Activated T-cell treated with anti-CD3 and anti-CD28 coated beads, Interleukin-2, amount 50 U/mL, for 72 hours (primary cell): Measurements from ENCODE around the gene LIMK2. TPM values are rescaled to one million over a fixed set of nuclear protein-coding genes. Genes with fewer than 3 reads are reported as not detected.
"Not testable (repeated sequence)": the region's sequence is repeated elsewhere in the genome, so short reads cannot be mapped to it uniquely, and the experiment has no call there.

Experiments used
- ATAC-seq, 2 donors: fragments of 150-1000 bp; cut with Tn5 transposase; replicated peaks in 1 of 2; 2 replicates each; pipeline ENCODE4 v1.10.0; 2021; ENCODE audit warnings: moderate library complexity in 2 of 2, mild to moderate bottlenecking in 1 of 2
- DNase-seq, 2 donors: peaks; one replicate each; pipeline ENCODE4 v3.0.0; 2021 to 2022; ENCODE audit warnings: mixed read lengths in 1 of 2
- H3K27ac Mint-ChIP-seq: one replicate; pipeline ENCODE4 v1.8.0; 2022; ENCODE audit warnings: mild to moderate bottlenecking, moderate library complexity, mixed read lengths
- H3K27me3 Mint-ChIP-seq: one replicate; pipeline ENCODE4 v1.8.0; 2022; ENCODE audit warnings: low read depth, mixed read lengths
- H3K36me3 Mint-ChIP-seq, 2 donors: one replicate each; pipeline ENCODE4 v1.8.0; 2022; ENCODE audit warnings: mixed read lengths in 2 of 2, mild to moderate bottlenecking in 1 of 2; ENCODE audit not compliant: insufficient read depth in 2 of 2
- H3K4me1 Mint-ChIP-seq: one replicate; pipeline ENCODE4 v1.8.0; 2022; ENCODE audit warnings: low read depth, mixed read lengths
- H3K4me3 Mint-ChIP-seq, 2 donors: one replicate each; pipeline ENCODE4 v1.8.0; 2022; ENCODE audit warnings: mild to moderate bottlenecking in 2 of 2, mixed read lengths in 2 of 2, moderate library complexity in 2 of 2
- H3K9me3 Mint-ChIP-seq, 2 donors: one replicate each; pipeline ENCODE4 v1.8.0; 2022; ENCODE audit warnings: mixed read lengths in 2 of 2
- total RNA-seq, 2 donors: library from RNA; stranded (reverse); gene quantifications; one replicate each; pipeline ENCODE4 v1.2.3, GENCODE V29; 2022

LIMK2 gene
- total RNA-seq, 2 donors from 2014 or later = 36.2 to 37.0 TPM

DNA sequence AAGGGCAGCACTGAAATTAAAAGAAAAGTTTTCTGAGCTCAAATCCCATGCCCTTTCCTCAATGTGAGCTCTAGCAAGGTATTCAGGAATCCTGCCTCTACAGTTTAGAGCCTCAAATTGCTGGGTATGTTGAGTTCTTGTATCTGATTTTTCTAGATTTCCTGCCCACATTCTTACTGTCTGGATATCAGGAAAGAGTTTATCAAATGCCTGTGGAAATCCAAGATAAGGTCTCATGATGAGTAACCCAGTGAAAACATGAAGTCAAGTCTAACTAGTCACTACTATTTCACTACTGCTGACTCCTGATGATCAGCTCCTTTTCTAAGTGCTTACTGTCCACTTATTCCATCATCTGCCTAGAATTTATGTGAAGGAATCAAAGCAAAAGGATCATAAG is 29.8 kb downstream of the LIMK2 start:
- DNase-seq (no peak), ATAC-seq (no peak)
- Mint-ChIP-seq H3K4me3 (no peak overlapping the region), H3K27ac (peak overlapping the region; percentile 72), H3K36me3 (peaks cover 0 to 5% of the 10 kb centered on the region in 2 donors), H3K27me3 (no peaks in the 10 kb centered on the region), H3K4me1 (peaks cover 6% of the 10 kb centered on the region), H3K9me3 (no peaks in the 10 kb centered on the region)

DNA sequence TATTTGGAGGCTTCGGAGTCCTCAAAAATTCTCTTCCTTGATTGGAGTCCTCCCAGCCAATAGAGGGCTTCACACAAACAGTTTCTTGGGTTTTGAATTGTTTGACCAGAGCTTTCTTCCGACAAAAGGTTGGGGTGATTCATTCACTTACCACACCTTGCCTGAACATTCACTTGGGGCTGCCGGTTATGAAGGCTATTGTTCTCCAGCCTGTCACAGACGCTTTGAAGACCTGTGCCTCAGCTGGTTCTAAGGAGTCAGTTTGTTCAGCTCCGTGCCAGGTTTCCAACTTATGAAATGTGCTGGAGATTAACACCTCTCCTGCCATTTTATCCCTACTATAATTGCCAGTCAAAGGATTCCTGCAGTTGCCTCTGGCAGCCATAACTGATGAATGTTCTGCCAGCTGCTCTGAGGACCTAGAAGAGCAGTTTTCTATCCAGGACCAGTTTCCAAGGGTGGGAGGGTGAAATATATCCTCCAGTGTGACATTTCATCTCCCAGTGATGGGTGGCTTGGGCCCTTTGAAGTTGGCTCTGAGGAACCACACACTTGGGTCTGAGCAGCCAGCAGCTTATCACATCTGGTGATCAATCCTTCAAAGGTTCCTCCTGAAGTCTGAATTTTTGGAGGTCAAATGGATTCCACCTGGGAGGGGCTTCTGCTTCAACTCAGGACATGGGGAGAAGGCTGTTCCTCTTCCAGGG is 31.4 kb downstream of the LIMK2 start:
- ATAC-seq (no peak), DNase-seq (no peak)
- H3K27ac Mint-ChIP-seq = no peak overlapping the region
- peaks cover 12% of the 10 kb centered on the region for H3K4me1 Mint-ChIP-seq
- H3K27me3 Mint-ChIP-seq = no peaks in the 10 kb centered on the region
- no peak overlapping the region for H3K4me3 Mint-ChIP-seq
- H3K36me3 Mint-ChIP-seq = peaks cover 0 to 5% of the 10 kb centered on the region in 2 donors
- no peaks in the 10 kb centered on the region for H3K9me3 Mint-ChIP-seq

DNA sequence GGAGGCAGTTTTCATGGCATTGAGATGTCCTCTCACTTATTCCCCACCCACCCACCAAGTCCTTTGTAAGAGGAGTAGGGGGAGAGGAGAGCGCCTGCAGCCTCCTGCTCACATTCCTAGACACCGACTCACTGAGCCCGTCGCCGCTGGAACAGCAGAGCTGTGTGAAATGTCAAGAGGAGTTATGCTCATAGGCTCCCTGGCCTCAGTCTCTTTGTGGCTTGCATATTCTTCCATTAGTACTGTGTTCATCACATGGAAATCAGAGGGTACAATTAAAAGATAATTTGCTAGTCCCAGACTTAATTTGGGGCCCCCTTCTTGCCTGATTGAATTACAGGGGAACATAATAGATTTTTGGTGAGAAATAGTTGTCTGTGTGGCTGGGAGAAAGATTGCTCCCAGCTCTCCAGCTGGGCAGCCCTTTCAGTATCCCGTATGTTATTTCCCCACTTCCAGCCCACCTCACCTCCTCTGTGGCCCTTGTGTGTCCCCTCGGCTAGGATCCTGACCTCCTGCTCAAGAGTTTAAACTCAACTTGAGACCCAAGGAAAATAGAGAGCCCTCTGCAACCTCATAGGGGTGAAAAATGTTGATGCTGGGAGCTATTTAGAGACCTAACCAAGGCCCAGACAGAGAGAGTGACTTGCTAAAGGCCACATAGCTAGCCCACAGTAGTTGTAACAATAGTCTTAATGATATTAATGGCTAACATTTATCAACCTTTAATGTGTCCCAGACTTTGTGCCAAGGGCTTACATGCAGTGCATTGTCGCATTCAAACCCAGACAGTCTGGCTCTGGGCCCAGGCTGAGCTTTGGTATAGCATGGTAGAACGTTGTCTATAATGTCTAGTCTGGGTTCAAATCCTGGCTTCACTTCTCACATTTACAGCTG is 32.2 kb downstream of the LIMK2 start:
- Mint-ChIP-seq H3K27me3 (no peaks in the 10 kb centered on the region), H3K4me1 (peaks cover 12% of the 10 kb centered on the region), H3K27ac (no peak overlapping the region), H3K4me3 (no peak overlapping the region), H3K9me3 (no peaks in the 10 kb centered on the region), H3K36me3 (peaks cover 0 to 5% of the 10 kb centered on the region in 2 donors)
- ATAC-seq (no peak), DNase-seq (no peak)

DNA sequence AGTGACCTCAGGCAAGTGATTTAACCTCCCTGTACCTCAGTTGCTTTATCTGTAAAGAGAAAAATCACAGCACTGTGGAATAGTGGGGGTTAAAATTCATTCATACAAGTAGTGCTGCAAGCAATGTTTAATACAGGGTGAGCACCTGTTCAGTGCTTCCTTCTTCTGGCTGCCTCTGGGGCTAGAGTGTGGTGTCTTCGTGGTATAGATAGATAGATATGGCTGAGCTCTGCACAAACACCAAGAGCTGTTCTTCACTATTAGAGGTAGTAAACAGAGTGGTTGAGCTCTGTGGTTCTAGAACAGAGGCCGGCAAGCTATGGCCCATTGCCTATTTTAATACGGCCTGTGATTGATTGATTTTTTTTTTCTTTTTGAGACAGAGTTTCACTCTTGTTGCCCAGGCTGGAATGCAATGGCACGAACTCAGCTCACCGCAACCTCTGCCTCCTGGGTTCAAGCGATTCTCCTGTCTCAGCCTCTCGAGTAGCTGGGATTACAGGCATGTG is 32.9 kb downstream of the LIMK2 start:
- Mint-ChIP-seq H3K27ac (no peak overlapping the region), H3K36me3 (peaks cover 0 to 5% of the 10 kb centered on the region in 2 donors), H3K4me1 (peaks cover 12% of the 10 kb centered on the region), H3K4me3 (no peak overlapping the region), H3K27me3 (no peaks in the 10 kb centered on the region), H3K9me3 (no peaks in the 10 kb centered on the region)
- DNase-seq = no peak
- ATAC-seq = no peak

DNA sequence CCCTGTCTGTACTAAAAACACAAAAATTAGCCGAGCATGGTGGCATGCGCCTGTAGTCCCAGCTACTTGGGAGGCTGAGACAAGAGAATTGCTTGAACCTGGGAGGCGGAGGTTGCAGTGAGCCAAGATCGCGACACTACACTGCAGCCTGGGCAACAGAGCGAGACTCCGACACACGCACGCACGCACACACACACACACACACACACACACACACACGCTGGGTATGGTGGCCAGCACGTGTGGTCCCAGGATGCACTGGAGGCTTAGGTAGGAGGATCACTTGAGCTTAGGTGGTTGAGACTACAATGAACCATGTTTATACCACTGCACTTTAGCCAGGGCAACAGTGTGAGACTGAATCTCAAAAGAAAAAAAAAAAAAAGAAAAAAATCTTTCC is 33.9 kb downstream of the LIMK2 start:
- not testable (repeated sequence) for H3K4me1 Mint-ChIP-seq, H3K36me3 Mint-ChIP-seq, DNase-seq, H3K9me3 Mint-ChIP-seq, H3K27ac Mint-ChIP-seq, H3K27me3 Mint-ChIP-seq, H3K4me3 Mint-ChIP-seq, ATAC-seq

DNA sequence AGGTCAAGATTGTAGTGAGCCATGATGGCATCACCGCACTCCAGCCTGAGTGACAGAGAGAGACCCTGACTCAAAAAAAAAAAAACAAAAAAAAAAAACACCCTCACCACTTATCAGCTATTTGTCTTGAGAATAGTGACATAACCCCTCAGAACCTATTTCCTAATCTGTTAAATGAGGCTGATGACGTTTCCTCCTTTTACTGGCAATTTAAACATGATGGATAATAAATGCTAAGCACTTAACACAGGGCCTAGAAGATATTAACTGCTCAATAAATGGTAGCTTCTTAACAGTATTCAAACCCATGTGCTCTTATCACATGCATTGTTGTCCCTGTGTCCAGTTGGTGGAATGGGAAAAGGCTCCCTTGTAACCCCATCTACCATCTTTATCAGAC is 34.6 kb downstream of the LIMK2 start:
- Mint-ChIP-seq H3K27ac (peak overlapping the region; percentile 1), H3K4me1 (peaks cover 6% of the 10 kb centered on the region), H3K36me3 (peaks cover 0 to 5% of the 10 kb centered on the region in 2 donors), H3K9me3 (no peaks in the 10 kb centered on the region), H3K4me3 (no peak overlapping the region), H3K27me3 (no peaks in the 10 kb centered on the region)
- ATAC-seq (no peak), DNase-seq (no peak)

DNA sequence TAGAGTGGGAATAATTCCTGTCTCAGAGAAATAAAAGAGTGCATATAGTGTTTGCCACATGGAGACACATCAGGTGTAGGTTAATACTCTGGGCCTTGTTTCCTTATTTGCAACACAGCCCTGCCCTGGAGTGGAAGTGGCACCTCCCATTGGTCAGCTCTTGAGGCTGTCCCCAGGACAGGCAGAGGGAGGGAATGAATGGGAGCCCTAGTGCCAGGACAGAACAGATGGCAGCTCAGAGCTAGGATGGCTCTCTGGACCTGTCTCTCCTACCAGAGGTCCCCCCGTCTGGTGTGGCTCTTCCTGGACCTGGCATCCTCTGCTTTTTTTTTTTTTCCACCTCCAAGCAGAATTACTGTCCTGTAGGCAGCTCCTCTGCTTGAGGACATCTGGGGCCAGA is 35.6 kb downstream of the LIMK2 start:
- Mint-ChIP-seq H3K27ac (peak overlapping the region; percentile 27), H3K27me3 (no peaks in the 10 kb centered on the region)
- ATAC-seq = no peak

DNA sequence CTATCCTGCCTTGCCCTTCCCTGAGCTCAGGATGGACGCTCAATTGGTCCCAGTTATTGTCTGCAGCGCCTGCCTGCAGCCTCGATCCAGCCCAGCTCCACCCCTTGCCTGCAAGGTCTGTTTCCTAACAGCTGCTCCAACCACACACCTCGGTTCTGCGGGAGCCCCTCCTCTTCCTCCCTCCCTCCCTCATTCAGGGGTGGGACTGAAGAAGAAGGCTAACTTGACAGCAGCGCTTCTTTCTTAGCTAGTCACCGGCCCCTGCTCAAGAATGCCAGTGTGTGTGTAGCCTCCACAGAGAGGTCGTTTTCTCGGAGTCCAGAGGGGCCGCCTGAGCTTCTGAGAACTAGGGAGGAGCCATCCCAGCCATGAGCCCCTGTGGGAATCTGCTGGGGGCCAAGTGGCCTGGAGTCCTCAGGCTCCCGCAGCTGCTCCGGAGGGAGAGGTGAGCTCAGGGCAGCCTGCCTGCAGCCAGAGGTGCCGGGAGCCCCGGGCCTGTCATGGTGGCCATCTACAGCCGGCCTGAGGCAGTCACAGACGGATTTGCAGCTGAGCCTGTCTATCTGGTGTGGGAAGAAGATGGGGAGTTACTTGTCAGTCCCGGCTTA is 36.1 kb downstream of the LIMK2 start:
- Mint-ChIP-seq H3K4me3 (peak overlapping the region; percentile 41 to 45), H3K27ac (peak overlapping the region; percentile 27), H3K4me1 (peaks cover 6% of the 10 kb centered on the region), H3K9me3 (no peaks in the 10 kb centered on the region), H3K36me3 (no peaks in the 10 kb centered on the region), H3K27me3 (no peaks in the 10 kb centered on the region)
- DNase-seq (peak; percentile 44 to 46), ATAC-seq (peak; percentile 91 to 93)

More for the DNA sequence above, 35.6 kb downstream of the LIMK2 start:
- Mint-ChIP-seq H3K4me3 (peak overlapping the region; percentile 41 to 45), H3K9me3 (no peaks in the 10 kb centered on the region), H3K4me1 (peaks cover 6% of the 10 kb centered on the region), H3K36me3 (no peaks in the 10 kb centered on the region)
- DNase-seq = no peak

DNA sequence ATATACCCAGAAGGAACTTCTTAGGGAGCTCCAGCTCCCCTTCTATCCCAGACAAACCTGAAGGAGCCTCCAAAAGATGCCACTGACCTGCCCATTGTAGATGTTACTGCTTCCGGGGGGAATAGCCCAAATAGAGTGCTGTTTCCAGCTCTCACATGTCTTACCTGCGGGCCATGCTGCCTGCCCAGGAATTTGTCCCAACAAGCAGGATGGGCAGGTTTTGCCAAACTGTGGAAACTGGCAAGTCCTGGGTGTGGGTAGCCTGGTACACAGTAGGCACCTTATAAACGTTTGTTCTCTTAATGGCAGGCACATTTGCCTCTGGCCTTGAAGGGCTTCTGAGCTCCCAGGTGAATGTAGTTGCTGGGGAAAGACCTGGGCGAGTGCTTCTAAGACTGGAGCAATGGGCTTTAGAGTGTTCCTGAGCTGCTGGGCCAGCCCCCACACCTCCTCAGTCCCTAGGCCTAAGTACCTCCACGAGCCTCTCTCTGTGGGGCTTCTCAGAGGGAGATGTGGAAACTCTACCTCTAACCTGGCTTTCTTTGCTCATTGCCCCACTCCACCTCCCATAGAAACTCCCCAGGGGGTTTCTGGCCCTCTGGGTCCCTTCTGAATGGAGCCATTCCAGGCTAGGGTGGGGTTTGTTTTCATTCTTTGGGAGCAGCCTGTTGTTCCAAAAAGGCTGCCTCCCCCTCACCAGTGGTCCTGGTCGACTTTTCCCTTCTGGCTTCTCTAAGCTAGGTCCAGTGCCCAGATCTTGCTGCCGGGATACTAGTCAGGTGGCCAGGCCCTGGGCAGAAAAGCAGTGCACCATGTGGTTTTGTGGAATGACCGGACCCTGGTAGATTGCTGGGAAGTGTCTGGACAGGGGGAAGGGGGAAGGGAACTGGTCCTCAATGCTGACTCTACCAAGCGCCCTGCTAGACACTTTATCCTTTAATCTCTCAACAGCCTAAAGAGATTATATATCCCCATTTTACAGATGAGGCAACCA is 37.2 kb downstream of the LIMK2 start:
- DNase-seq (no peak), ATAC-seq (no peak)
- H3K9me3 Mint-ChIP-seq = no peaks in the 10 kb centered on the region
- H3K4me3 Mint-ChIP-seq = no peak overlapping the region
- no peaks in the 10 kb centered on the region for H3K27me3 Mint-ChIP-seq
- no peaks in the 10 kb centered on the region for H3K36me3 Mint-ChIP-seq
- no peak overlapping the region for H3K27ac Mint-ChIP-seq
- peaks cover 6% of the 10 kb centered on the region for H3K4me1 Mint-ChIP-seq

DNA sequence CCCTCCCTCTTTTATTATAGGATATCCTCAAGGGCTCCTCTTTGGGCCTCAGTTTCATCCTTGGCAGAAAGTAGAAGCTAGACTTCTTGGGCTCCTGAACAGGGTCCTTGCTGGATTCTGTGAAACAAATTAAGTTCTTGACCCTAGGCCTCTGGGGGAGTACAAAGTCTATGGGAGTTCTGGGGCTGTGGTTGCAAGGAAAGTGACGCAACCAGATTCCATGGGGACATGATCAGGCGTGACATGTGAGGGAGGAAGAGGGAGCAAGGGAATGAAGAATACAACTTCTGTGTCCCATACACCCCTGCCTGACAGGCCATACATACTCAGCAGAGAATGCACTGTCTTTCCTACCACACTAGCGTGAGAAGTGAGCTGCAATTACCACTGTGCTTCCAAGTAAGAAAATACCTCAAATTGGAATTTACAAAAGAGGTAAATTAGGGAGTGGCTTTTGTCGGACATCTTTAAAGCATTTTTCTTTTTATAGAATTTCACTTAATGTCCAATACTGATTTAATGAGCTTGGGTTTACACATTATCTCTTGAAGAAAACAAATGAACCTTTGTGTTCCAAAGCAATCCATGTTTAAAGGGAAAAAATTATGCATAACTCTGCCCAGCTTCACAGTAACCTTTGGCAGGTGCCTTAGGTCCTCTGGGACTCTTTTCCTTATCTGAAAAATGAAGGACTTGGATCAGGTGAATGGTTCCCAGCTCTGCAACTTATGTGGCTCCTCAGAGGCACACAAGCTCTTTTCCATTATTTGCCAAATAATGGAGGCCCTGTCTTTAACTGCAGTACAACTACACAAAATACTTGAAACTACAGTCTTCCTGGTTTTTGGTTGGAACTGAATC is 38.9 kb downstream of the LIMK2 start:
- Mint-ChIP-seq H3K27me3 (no peaks in the 10 kb centered on the region), H3K36me3 (no peaks in the 10 kb centered on the region), H3K4me3 (no peak overlapping the region), H3K27ac (no peak overlapping the region), H3K4me1 (peaks cover 6% of the 10 kb centered on the region), H3K9me3 (no peaks in the 10 kb centered on the region)
- ATAC-seq = no peak
- no peak for DNase-seq

DNA sequence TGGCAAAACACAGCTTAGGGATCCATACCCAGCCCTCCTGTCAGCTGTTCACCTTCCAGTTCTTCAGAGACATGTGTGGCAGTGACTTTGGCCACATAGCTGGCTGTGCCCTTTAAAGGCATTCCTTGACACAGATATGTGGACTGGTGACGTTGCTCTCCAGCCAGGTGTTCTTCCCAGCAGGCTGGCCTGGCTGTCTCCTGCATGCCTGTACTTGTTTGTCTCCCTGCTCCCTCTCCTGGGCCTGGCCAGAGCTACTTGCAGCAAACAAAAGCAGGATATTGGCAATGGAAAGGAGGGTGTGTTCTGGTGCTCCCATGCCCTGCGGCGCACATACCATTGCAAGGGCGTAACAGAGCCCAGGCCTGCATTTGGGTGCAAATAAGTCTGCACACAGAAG is 41.9 kb downstream of the LIMK2 start:
- H3K27ac Mint-ChIP-seq = no peak overlapping the region
- H3K27me3 Mint-ChIP-seq = no peaks in the 10 kb centered on the region
- no peak overlapping the region for H3K4me3 Mint-ChIP-seq
- no peaks in the 10 kb centered on the region for H3K36me3 Mint-ChIP-seq
- no peaks in the 10 kb centered on the region for H3K4me1 Mint-ChIP-seq
- no peak for ATAC-seq
- no peak for DNase-seq
- no peaks in the 10 kb centered on the region for H3K9me3 Mint-ChIP-seq
